ENCODE results near the gene MYO3B. TPM values are rescaled to one million over a fixed set of nuclear protein-coding genes. Genes with fewer than 3 reads are reported as not detected.
A peak's percentile ranks its signal among the peaks of the same experiment; 100 is the strongest.

The MYO3B gene
- total and polyA plus RNA-seq, 3 donors from 2014 or later = 1.4 to 3.5 (median 2.5) TPM

DNA sequence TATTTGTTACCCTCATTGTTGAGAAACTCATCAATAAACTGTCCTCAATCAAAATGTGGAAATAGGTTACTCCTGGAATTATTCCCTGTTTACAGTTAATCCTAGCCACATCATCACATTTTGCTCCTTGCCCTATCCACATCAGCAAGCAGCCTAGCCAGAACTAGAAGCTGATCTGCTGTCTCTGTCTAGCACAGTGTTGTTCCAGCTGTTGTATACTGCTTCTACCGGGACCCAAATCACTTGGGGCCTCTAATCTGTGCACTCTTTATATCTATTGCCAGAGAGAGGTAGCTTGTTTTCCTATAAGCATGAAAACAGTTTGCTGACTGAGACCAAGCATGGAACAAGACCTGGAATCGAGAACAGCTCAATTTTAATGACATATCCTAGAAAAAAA, 341.0 kb downstream of the MYO3B start:
- no peak overlapping the region for H3K4me3 ChIP-seq
- no peaks in the 10 kb centered on the region for H3K9me3 ChIP-seq
- no peaks in the 10 kb centered on the region for H3K4me1 ChIP-seq
- DNase-seq = no peak
- H3K27ac ChIP-seq = no peak overlapping the region
- no peaks in the 10 kb centered on the region for H3K27me3 ChIP-seq
- H3K36me3 ChIP-seq (ENCODE audit: low read depth, missing control alignments) = no peaks in the 10 kb centered on the region
- intact Hi-C loops (cut with DNase I; ENCODE audit: low total_unique reads) = no loop called here
- no peak for TF ChIP-seq POLR2A (IDR thresholded peaks at IDR 0.05)
- TF ChIP-seq, protein P1, sequence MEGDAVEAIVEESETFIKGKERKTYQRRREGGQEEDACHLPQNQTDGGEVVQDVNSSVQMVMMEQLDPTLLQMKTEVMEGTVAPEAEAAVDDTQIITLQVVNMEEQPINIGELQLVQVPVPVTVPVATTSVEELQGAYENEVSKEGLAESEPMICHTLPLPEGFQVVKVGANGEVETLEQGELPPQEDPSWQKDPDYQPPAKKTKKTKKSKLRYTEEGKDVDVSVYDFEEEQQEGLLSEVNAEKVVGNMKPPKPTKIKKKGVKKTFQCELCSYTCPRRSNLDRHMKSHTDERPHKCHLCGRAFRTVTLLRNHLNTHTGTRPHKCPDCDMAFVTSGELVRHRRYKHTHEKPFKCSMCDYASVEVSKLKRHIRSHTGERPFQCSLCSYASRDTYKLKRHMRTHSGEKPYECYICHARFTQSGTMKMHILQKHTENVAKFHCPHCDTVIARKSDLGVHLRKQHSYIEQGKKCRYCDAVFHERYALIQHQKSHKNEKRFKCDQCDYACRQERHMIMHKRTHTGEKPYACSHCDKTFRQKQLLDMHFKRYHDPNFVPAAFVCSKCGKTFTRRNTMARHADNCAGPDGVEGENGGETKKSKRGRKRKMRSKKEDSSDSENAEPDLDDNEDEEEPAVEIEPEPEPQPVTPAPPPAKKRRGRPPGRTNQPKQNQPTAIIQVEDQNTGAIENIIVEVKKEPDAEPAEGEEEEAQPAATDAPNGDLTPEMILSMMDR (IDR thresholded peaks at IDR 0.05) = no peak
- 75 to 86% methylated on average over 2 of the region's 2 CpGs for WGBS, 2 donors

- Histone ChIP-seq H3K27ac (no peak overlapping the region), H3K9me3 (no peaks in the 10 kb centered on the region), H3K27me3 (no peaks in the 10 kb centered on the region), H3K36me3 (ENCODE audit: low read depth, missing control alignments) (no peaks in the 10 kb centered on the region), H3K4me3 (no peak overlapping the region), H3K4me1 (peaks cover 11% of the 10 kb centered on the region)
- intact Hi-C loops (cut with DNase I; ENCODE audit: low total_unique reads) = no loop called here
- TF ChIP-seq, protein P1 (IDR thresholded peaks at IDR 0.05) = no peak
- TF ChIP-seq POLR2A (IDR thresholded peaks at IDR 0.05) = no peak
- no peak for DNase-seq
- 86 to 91% methylated on average over 2 of the region's 2 CpGs for WGBS, 2 donors
Measured at GRCh38 chr2:170521299-170521698, 343.4 kb downstream of the MYO3B start.

- Histone ChIP-seq H3K9me3 (no peaks in the 10 kb centered on the region), H3K4me1 (peaks cover 11% of the 10 kb centered on the region), H3K27me3 (no peaks in the 10 kb centered on the region), H3K4me3 (no peak overlapping the region), H3K27ac (no peak overlapping the region), H3K36me3 (ENCODE audit: low read depth, missing control alignments) (no peaks in the 10 kb centered on the region)
- TF ChIP-seq, protein P1 (IDR thresholded peaks at IDR 0.05) = no peak
- TF ChIP-seq POLR2A (IDR thresholded peaks at IDR 0.05) = no peak
- intact Hi-C loops (cut with DNase I; ENCODE audit: low total_unique reads) = no loop called here
- WGBS, 2 donors = 78 to 88% methylated on average over 4 of the region's 4 CpGs
- DNase-seq = no peak
Measured at GRCh38 chr2:170523506-170523905, 345.6 kb downstream of the MYO3B start.

GRCh38 chr2:170524828-170525565, 347.1 kb downstream of the MYO3B start:
- TF ChIP-seq POLR2A (IDR thresholded peaks at IDR 0.05) = no peak
- TF ChIP-seq, protein P1 (IDR thresholded peaks at IDR 0.05) = no peak

GRCh38 chr2:170525566-170525900, 347.6 kb downstream of the MYO3B start:
- no peak overlapping the region for H3K4me3 ChIP-seq
- H3K9me3 ChIP-seq = no peaks in the 10 kb centered on the region
- no peak for TF ChIP-seq POLR2A (IDR thresholded peaks at IDR 0.05)
- TF ChIP-seq, protein P1 (IDR thresholded peaks at IDR 0.05) = no peak
- H3K36me3 ChIP-seq (ENCODE audit: low read depth, missing control alignments) = no peaks in the 10 kb centered on the region
- H3K27ac ChIP-seq = no peak overlapping the region
- H3K4me1 ChIP-seq = peaks cover 11% of the 10 kb centered on the region
- DNase-seq = peak; percentile 80
- intact Hi-C loops (cut with DNase I; ENCODE audit: low total_unique reads) = no loop called here
- no peaks in the 10 kb centered on the region for H3K27me3 ChIP-seq
- WGBS, 2 donors = 31 to 40% methylated on average over 5 of the region's 5 CpGs

More at GRCh38 chr2:170524828-170525565, 347.1 kb downstream of the MYO3B start:
- 40 to 41% methylated on average over 2 of the region's 2 CpGs for WGBS, 2 donors
- intact Hi-C loops (cut with DNase I; ENCODE audit: low total_unique reads) = no loop called here
- H3K36me3 ChIP-seq (ENCODE audit: low read depth, missing control alignments) = no peaks in the 10 kb centered on the region
- no peaks in the 10 kb centered on the region for H3K27me3 ChIP-seq
- no peak overlapping the region for H3K27ac ChIP-seq
- H3K4me3 ChIP-seq = no peak overlapping the region
- H3K4me1 ChIP-seq = peaks cover 11% of the 10 kb centered on the region
- no peak for DNase-seq
- H3K9me3 ChIP-seq = no peaks in the 10 kb centered on the region
